HL-60 (cell line): Measurements from ENCODE around the gene TRIM32.

Source experiments
- DNase-seq, 2 experiments: peaks; one replicate each; pipeline ENCODE4 v3.0.0-alpha.2; 2010 to 2020; ENCODE audit warnings: low read depth in 1 of 2, low spot score in 1 of 2
- H3K27ac ChIP-seq: fragments of 250-450 bp; sonication (Bioruptor Pico); replicated peaks from 2 replicates; pipeline ENCODE4 v1.5.1; 2020; ENCODE audit warnings: mild to moderate bottlenecking, moderate library complexity
- H3K27me3 ChIP-seq: fragments of 250-450 bp; sonication (Bioruptor Pico); 2 replicates; pipeline ENCODE4 v1.5.1; 2021; ENCODE audit warnings: mild to moderate bottlenecking, moderate library complexity; ENCODE audit not compliant: insufficient read depth, poor library complexity, severe bottlenecking
- H3K4me3 ChIP-seq: replicated peaks from 2 replicates; pipeline ENCODE4 v1.5.1; 2011; ENCODE audit warnings: mild to moderate bottlenecking, control low read depth, low read length; ENCODE audit not compliant: insufficient read depth
- CTCF ChIP-seq: IDR thresholded peaks from one replicate; pipeline ENCODE4 v1.5.1; 2011; ENCODE audit warnings: low read length, control low read depth, inconsistent platforms; ENCODE audit not compliant: insufficient read depth
- GABPA ChIP-seq: IDR thresholded peaks from 2 replicates; pipeline ENCODE4 v1.6.1; 2012; ENCODE audit warnings: low read depth
- POLR2AphosphoS5 ChIP-seq: IDR thresholded peaks from 2 replicates; pipeline ENCODE4 v1.6.1; 2012; ENCODE audit warnings: low read depth
- REST ChIP-seq: IDR thresholded peaks from 2 replicates; pipeline ENCODE4 v1.6.1; 2012; ENCODE audit warnings: low read depth; ENCODE audit not compliant: insufficient replicate concordance
- SPI1 ChIP-seq: IDR thresholded peaks from 2 replicates; pipeline ENCODE4 v1.6.1; 2012; ENCODE audit warnings: low read depth, mild to moderate bottlenecking, borderline replicate concordance

Gene TRIM32

GRCh38 chr9:116704470-116704869 is 17.4 kb downstream of the TRIM32 start:
- DNase-seq: no peak
- no peak overlapping the region for H3K27ac ChIP-seq
- TF ChIP-seq REST: no peak
- TF ChIP-seq POLR2AphosphoS5: no peak
- TF ChIP-seq CTCF: no peak
- TF ChIP-seq SPI1: no peak
- no peak for TF ChIP-seq GABPA
- H3K4me3 ChIP-seq: no peak overlapping the region
- H3K27me3 ChIP-seq: no peaks in the 10 kb centered on the region

GRCh38 chr9:116705531-116705930 is 18.4 kb downstream of the TRIM32 start:
- no peak overlapping the region for H3K4me3 ChIP-seq
- H3K27me3 ChIP-seq: no peaks in the 10 kb centered on the region
- no peak for TF ChIP-seq POLR2AphosphoS5
- no peak for TF ChIP-seq SPI1
- TF ChIP-seq GABPA: no peak
- TF ChIP-seq CTCF: no peak
- TF ChIP-seq REST: no peak
- no peak for DNase-seq
- H3K27ac ChIP-seq: no peak overlapping the region

GRCh38 chr9:116706310-116707290 is 19.5 kb downstream of the TRIM32 start:
- TF ChIP-seq CTCF: no peak
- no peak for TF ChIP-seq GABPA
- TF ChIP-seq REST: no peak
- no peak for TF ChIP-seq POLR2AphosphoS5
- TF ChIP-seq SPI1: no peak
- no peak overlapping the region for H3K27ac ChIP-seq
- H3K27me3 ChIP-seq: no peaks in the 10 kb centered on the region
- no peak for DNase-seq
- no peak overlapping the region for H3K4me3 ChIP-seq
